CD14-positive monocyte (primary cell): Measurements from ENCODE around the gene ZNF528. TPM values are rescaled to one million over a fixed set of nuclear protein-coding genes. Genes with fewer than 3 reads are reported as not detected.

ENCODE experiments used
- DNase-seq, 3 donors: peaks; one replicate each; pipeline ENCODE4 v3.0.0-alpha.2; 2011 to 2022
- H2AFZ ChIP-seq: 2 replicates; pipeline ENCODE4 v1.6.0; 2012; ENCODE audit warnings: mild to moderate bottlenecking, low read depth, low read length, inconsistent platforms; ENCODE audit not compliant: insufficient read depth, poor library complexity, severe bottlenecking
- H3K27ac ChIP-seq, 2 donors: 1 replicate in 1 of 2; 2 replicates in 1 of 2; pipeline ENCODE4 v1.5.1; 2012 to 2013; ENCODE audit warnings: low read length in 2 of 2, control low read depth in 1 of 2, inconsistent platforms in 1 of 2, low read depth in 1 of 2, mild to moderate bottlenecking in 1 of 2
- H3K27me3 ChIP-seq, 2 donors: one replicate each; pipeline versions ENCODE4 v1.6.0 to v1.6.1; 2011 to 2013; ENCODE audit warnings: low read length in 2 of 2; ENCODE audit not compliant: control insufficient read depth in 2 of 2, insufficient read depth in 2 of 2
- H3K36me3 ChIP-seq, 2 donors: replicated peaks in 1 of 2; 1 replicate in 1 of 2; 2 replicates in 1 of 2; pipeline versions ENCODE4 v1.5.1 to v1.6.1; 2012 to 2013; ENCODE audit warnings: low read length in 2 of 2, control low read depth in 1 of 2, inconsistent platforms in 1 of 2, mild to moderate bottlenecking in 1 of 2; ENCODE audit not compliant: insufficient read depth in 2 of 2, control insufficient read depth in 1 of 2
- H3K4me1 ChIP-seq, 2 donors: 1 replicate in 1 of 2; 2 replicates in 1 of 2; pipeline versions ENCODE4 v1.5.1 to v1.6.1; 2012 to 2013; ENCODE audit warnings: low read length in 2 of 2, control low read depth in 1 of 2, inconsistent platforms in 1 of 2, mild to moderate bottlenecking in 1 of 2, moderate library complexity in 1 of 2; ENCODE audit not compliant: insufficient read depth in 2 of 2, control insufficient read depth in 1 of 2
- H3K4me2 ChIP-seq: replicated peaks from 2 replicates; pipeline ENCODE3; 2012; ENCODE audit warnings: low read length, moderate library complexity, mild to moderate bottlenecking; ENCODE audit not compliant: poor library complexity, severe bottlenecking; ENCODE audit errors: extremely low read depth
- H3K4me3 ChIP-seq, 3 experiments: fragments of 200-600 bp in 1 of 3; sonication (generic) in 1 of 3; replicated peaks in 1 of 3; 1 replicate in 2 of 3; 2 replicates in 1 of 3; pipeline ENCODE4 v1.5.1; 2011 to 2013; ENCODE audit warnings: low read length in 3 of 3, mild to moderate bottlenecking in 3 of 3, control low read depth in 2 of 3, low read depth in 2 of 3, inconsistent platforms in 1 of 3, moderate library complexity in 1 of 3
- H3K79me2 ChIP-seq: 2 replicates; pipeline ENCODE4 v1.6.0; 2012; ENCODE audit warnings: mild to moderate bottlenecking, control low read depth, inconsistent platforms, low read length, moderate library complexity; ENCODE audit not compliant: insufficient read depth
- H3K9ac ChIP-seq: 2 replicates; pipeline ENCODE4 v1.6.0; 2017; ENCODE audit warnings: low read length, mild to moderate bottlenecking; ENCODE audit not compliant: insufficient read depth, poor library complexity, severe bottlenecking
- H3K9me3 ChIP-seq, 2 donors: replicated peaks in 1 of 2; 1 replicate in 1 of 2; 2 replicates in 1 of 2; pipeline versions ENCODE4 v1.5.1 to v1.6.1; 2012 to 2013; ENCODE audit warnings: low read length in 2 of 2, control low read depth in 1 of 2; ENCODE audit not compliant: control insufficient read depth in 1 of 2, insufficient read depth in 1 of 2
- H4K20me1 ChIP-seq: 2 replicates; pipeline ENCODE4 v1.6.0; 2012; ENCODE audit warnings: mild to moderate bottlenecking, low read length, control low read depth, moderate library complexity; ENCODE audit not compliant: insufficient read depth
- H3K27ac Mint-ChIP-seq, 7 donors: one replicate each; pipeline ENCODE4 v1.8.0; 2020; ENCODE audit warnings: mild to moderate bottlenecking in 7 of 7, mixed read lengths in 7 of 7, moderate library complexity in 6 of 7, inconsistent platforms in 2 of 7
- H3K27me3 Mint-ChIP-seq, 3 donors: one replicate each; pipeline ENCODE4 v1.8.0; 2021 to 2022; ENCODE audit warnings: low read depth in 3 of 3, mild to moderate bottlenecking in 3 of 3, mixed read lengths in 3 of 3, moderate library complexity in 3 of 3, inconsistent platforms in 1 of 3
- H3K36me3 Mint-ChIP-seq, 2 donors: one replicate each; pipeline ENCODE4 v1.8.0; 2020; ENCODE audit warnings: mixed read lengths in 2 of 2, inconsistent platforms in 1 of 2, mild to moderate bottlenecking in 1 of 2
- H3K4me1 Mint-ChIP-seq: one replicate; pipeline ENCODE4 v1.8.0; 2020; ENCODE audit warnings: mild to moderate bottlenecking, mixed read lengths
- H3K4me3 Mint-ChIP-seq, 2 donors: one replicate each; pipeline ENCODE4 v1.8.0; 2020; ENCODE audit warnings: mild to moderate bottlenecking in 2 of 2, mixed read lengths in 2 of 2, moderate library complexity in 1 of 2
- H3K9me3 Mint-ChIP-seq, 7 donors: one replicate each; pipeline ENCODE4 v1.8.0; 2020 to 2022; ENCODE audit warnings: mixed read lengths in 7 of 7, mild to moderate bottlenecking in 6 of 7, moderate library complexity in 6 of 7, inconsistent platforms in 2 of 7
- WGBS: methylation state at CpG from one replicate; pipeline ENCODE4 v1.1.5; 2013; ENCODE audit warnings: missing lambda C conversion rate; ENCODE audit not compliant: insufficient coverage; 5-methylcytosine and 5-hydroxymethylcytosine counted together
- intact Hi-C, 2 donors: fragments of 100-400 bp; cut with micrococcal nuclease; formaldehyde crosslinking; loops; one replicate each; pipeline versions ENCODE4 v1.15.0 to v1.15.1; 2023
- polyA plus RNA-seq, 3 donors: library from polyadenylated mRNA; depleted of rRNA in 1 of 3; unstranded in 2 of 3; stranded (reverse) in 1 of 3; fragments of 300-500 nt in 2 of 3; fragments of >200 nt in 1 of 3; fragmentation: Illumina TruSeq in 2 of 3; gene quantifications; 1 replicate in 2 of 3; 2 replicates in 1 of 3; pipeline ENCODE4 v1.2.3, GENCODE V29; 2012 to 2021
- small RNA-seq: library from RNA; depleted of rRNA; stranded (forward); fragments of <200 nt; gene quantifications from one replicate; pipeline ENCODE3, GENCODE V24; 2012; ENCODE audit warnings: low read depth; ENCODE audit not compliant: insufficient read length
- TF ChIP-seq, protein P1 (sequence below): fragments of 200-600 bp; IDR thresholded peaks from one replicate; pipeline ENCODE4 v1.8.0; 2022; ENCODE audit warnings: antibody characterized with exemption, mild to moderate bottlenecking

Gene ZNF528
- polyA plus RNA-seq, 3 donors = 0.67 to 4.8 (median 0.86) TPM

DNA sequence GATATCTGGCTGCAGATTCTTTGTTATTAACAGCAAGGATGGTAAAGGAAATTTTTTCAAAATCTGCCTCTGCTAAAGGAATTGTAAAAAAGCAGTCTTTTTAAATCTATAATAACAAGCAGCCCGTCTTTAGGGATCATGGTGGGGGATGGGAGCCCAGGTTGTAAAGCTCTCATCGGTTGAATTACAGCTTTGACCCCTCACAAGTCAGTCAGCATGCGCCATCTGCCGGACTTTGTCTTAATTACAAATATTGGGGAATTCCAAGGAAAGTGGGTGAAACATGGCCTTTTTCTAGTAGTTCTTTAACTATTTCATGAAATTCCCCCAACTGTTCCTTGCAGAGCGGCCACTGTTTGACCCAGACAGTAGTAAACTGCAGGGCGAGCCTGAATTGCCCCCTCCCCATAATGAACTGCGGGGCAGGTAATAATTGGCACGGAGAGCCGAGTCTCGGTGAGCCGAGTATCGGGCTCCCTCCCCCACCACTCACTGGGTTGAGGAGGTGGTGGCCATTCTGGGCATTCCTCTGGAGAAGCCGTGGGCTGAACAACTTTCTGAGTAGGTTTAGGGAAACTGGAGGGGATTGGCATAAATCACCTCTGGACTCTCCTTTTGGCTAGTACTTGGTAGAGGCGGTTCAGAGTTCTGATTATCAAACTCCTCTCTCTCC lies 67.3 kb downstream of the ZNF528 start:
- H3K4me3 Mint-ChIP-seq = no peak overlapping the region
- Histone ChIP-seq H3K4me1 (no peaks in the 10 kb centered on the region), H3K9ac (no peak overlapping the region), H3K36me3 (no peaks in the 10 kb centered on the region), H2AFZ (no peak overlapping the region), H4K20me1 (no peaks in the 10 kb centered on the region), H3K27ac (no peak overlapping the region), H3K27me3 (no peaks in the 10 kb centered on the region), H3K4me3 (no peak overlapping the region), H3K4me2 (no peak overlapping the region), H3K9me3 (peaks cover 51 to 91% of the 10 kb centered on the region in 2 donors), H3K79me2 (no peaks in the 10 kb centered on the region)
- no peak overlapping the region for H3K27ac Mint-ChIP-seq
- peaks cover 0 to 2% (median 0%) of the 10 kb centered on the region in 3 donors for H3K27me3 Mint-ChIP-seq
- no peak for DNase-seq
- peaks cover 24 to 84% (median 75%) of the 10 kb centered on the region in 7 donors for H3K9me3 Mint-ChIP-seq
- TF ChIP-seq, protein P1, sequence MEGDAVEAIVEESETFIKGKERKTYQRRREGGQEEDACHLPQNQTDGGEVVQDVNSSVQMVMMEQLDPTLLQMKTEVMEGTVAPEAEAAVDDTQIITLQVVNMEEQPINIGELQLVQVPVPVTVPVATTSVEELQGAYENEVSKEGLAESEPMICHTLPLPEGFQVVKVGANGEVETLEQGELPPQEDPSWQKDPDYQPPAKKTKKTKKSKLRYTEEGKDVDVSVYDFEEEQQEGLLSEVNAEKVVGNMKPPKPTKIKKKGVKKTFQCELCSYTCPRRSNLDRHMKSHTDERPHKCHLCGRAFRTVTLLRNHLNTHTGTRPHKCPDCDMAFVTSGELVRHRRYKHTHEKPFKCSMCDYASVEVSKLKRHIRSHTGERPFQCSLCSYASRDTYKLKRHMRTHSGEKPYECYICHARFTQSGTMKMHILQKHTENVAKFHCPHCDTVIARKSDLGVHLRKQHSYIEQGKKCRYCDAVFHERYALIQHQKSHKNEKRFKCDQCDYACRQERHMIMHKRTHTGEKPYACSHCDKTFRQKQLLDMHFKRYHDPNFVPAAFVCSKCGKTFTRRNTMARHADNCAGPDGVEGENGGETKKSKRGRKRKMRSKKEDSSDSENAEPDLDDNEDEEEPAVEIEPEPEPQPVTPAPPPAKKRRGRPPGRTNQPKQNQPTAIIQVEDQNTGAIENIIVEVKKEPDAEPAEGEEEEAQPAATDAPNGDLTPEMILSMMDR = no peak
- no CpG with 5 or more reads among the region's 14 CpGs for WGBS
- intact Hi-C loops = no loop called here
- H3K4me1 Mint-ChIP-seq = no peaks in the 10 kb centered on the region
- no peaks in the 10 kb centered on the region for H3K36me3 Mint-ChIP-seq

Small RNA genes lying within 50 kb of the gene (small RNA-seq; reads per million reads assigned to genes)
- not detected for gene AC010332.1

Other genes with a start within 250 kb of the ZNF528 start
- gene ZNF836, start 226.2 kb upstream of the ZNF528 start, polyA plus RNA-seq = 1 to 10 TPM; 2.3 to 4.8 (median 2.6) TPM
- gene PPP2R1A, start 207.8 kb upstream of the ZNF528 start, polyA plus RNA-seq = 100 to 1,000 TPM in 2 of 3 donors, 10 to 100 TPM in 1; 79.9 to 151 (median 127) TPM
- 10 to 100 TPM in 1 of 3 donors, 1 to 10 TPM in 2; 4.0 to 15.0 (median 8.8) TPM for gene ZNF766, start 128.3 kb upstream of the ZNF528 start, polyA plus RNA-seq
- gene ZNF480, start 100.7 kb upstream of the ZNF528 start, polyA plus RNA-seq = 1 to 10 TPM; 6.6 to 7.6 (median 7.4) TPM
- not detected for gene ZNF610, start 61.6 kb upstream of the ZNF528 start, polyA plus RNA-seq
- gene ZNF880, start 27.9 kb upstream of the ZNF528 start, polyA plus RNA-seq = 1 to 10 TPM; 4.5 to 8.5 (median 5.5) TPM
- gene ZNF534, start 31.3 kb downstream of the ZNF528 start, polyA plus RNA-seq = not detected
- gene ZNF578, start 55.7 kb downstream of the ZNF528 start, polyA plus RNA-seq = under 1 TPM in 1 of 3 donors, not detected in 2; 0.05 TPM
- gene ZNF808, start 129.8 kb downstream of the ZNF528 start, polyA plus RNA-seq = 1 to 10 TPM; 2.6 to 9.2 (median 3.4) TPM
- gene ZNF701, start 172.4 kb downstream of the ZNF528 start, polyA plus RNA-seq = 1 to 10 TPM; 4.8 to 8.2 (median 5.6) TPM
- gene ZNF83, start 240.5 kb downstream of the ZNF528 start, polyA plus RNA-seq = 10 to 100 TPM in 1 of 3 donors, 1 to 10 TPM in 2; 2.4 to 47.1 (median 7.2) TPM